ENCODE data around the gene MYO5B.

GRCh38 chr18:50073319-50073718 is 121.6 kb downstream of the MYO5B start:
- TF ChIP-seq CTCF (IDR thresholded peaks at IDR 0.05) (no peak), POLR2A (IDR thresholded peaks at IDR 0.05) (no peak)
